CD4-positive, alpha-beta memory T cell (primary cell): ENCODE data around the gene SEC23IP. TPM values are rescaled to one million over a fixed set of nuclear protein-coding genes. Genes with fewer than 3 reads are reported as not detected.

Experiments
- CTCF ChIA-PET: fragments of 350-600 bp; sonication (Branson Sonifier 250); formaldehyde crosslinking; loops from one replicate; lab custom pipeline; 2021; ENCODE audit warnings: inconsistent platforms; ENCODE audit not compliant: partially characterized antibody; lab: Charles Lee
- POLR2A ChIA-PET: fragments of 350-600 bp; sonication (Branson Sonifier 250); formaldehyde crosslinking; loops from one replicate; lab custom pipeline; 2021; ENCODE audit not compliant: partially characterized antibody; lab: Charles Lee
- DNase-seq, 5 donors: peaks; one replicate each; pipeline versions ENCODE4 v3.0.0 to v3.0.0-alpha.2; 2020 to 2022; ENCODE audit warnings: mixed read lengths in 1 of 5
- H3K27ac ChIP-seq: one replicate; pipeline ENCODE4 v1.7.0; 2013; ENCODE audit warnings: low read depth, low read length
- H3K27me3 ChIP-seq: 2 replicates; pipeline ENCODE4 v1.7.0; 2013; ENCODE audit warnings: mild to moderate bottlenecking, low read length, moderate library complexity; ENCODE audit not compliant: insufficient read depth
- H3K36me3 ChIP-seq: 2 replicates; pipeline ENCODE4 v1.7.0; 2013; ENCODE audit warnings: mild to moderate bottlenecking, low read length, moderate library complexity; ENCODE audit not compliant: insufficient read depth
- H3K4me1 ChIP-seq: 2 replicates; pipeline ENCODE4 v1.7.0; 2013; ENCODE audit warnings: mild to moderate bottlenecking, low read length, moderate library complexity; ENCODE audit not compliant: insufficient read depth
- H3K4me3 ChIP-seq, 2 donors: one replicate each; pipeline ENCODE4 v1.7.0; 2013; ENCODE audit warnings: low read length in 2 of 2, mild to moderate bottlenecking in 1 of 2
- H3K9me3 ChIP-seq, 2 donors: one replicate each; pipeline ENCODE4 v1.7.0; 2013; ENCODE audit warnings: low read length in 2 of 2, control low read depth in 1 of 2; ENCODE audit not compliant: control insufficient read depth in 1 of 2
- H3K27ac Mint-ChIP-seq, 7 donors: one replicate each; pipeline ENCODE4 v1.8.0; 2020 to 2021; ENCODE audit warnings: mixed read lengths in 7 of 7, mild to moderate bottlenecking in 6 of 7, inconsistent platforms in 3 of 7, moderate library complexity in 3 of 7
- H3K27me3 Mint-ChIP-seq, 2 donors: one replicate each; pipeline ENCODE4 v1.8.0; 2020 to 2021; ENCODE audit warnings: mixed read lengths in 2 of 2
- H3K36me3 Mint-ChIP-seq, 2 donors: one replicate each; pipeline ENCODE4 v1.8.0; 2020 to 2021; ENCODE audit warnings: mixed read lengths in 2 of 2, inconsistent platforms in 1 of 2, mild to moderate bottlenecking in 1 of 2
- H3K4me1 Mint-ChIP-seq, 4 donors: one replicate each; pipeline ENCODE4 v1.8.0; 2020 to 2021; ENCODE audit warnings: mixed read lengths in 4 of 4, mild to moderate bottlenecking in 1 of 4
- H3K4me3 Mint-ChIP-seq, 8 donors: one replicate each; pipeline ENCODE4 v1.8.0; 2020 to 2021; ENCODE audit warnings: mixed read lengths in 8 of 8, mild to moderate bottlenecking in 7 of 8, moderate library complexity in 6 of 8, inconsistent platforms in 3 of 8
- H3K9me3 Mint-ChIP-seq, 8 donors: one replicate each; pipeline ENCODE4 v1.8.0; 2020 to 2021; ENCODE audit warnings: mixed read lengths in 8 of 8, mild to moderate bottlenecking in 5 of 8, inconsistent platforms in 3 of 8, moderate library complexity in 1 of 8
- intact Hi-C: fragments of 100-400 bp; cut with micrococcal nuclease; formaldehyde crosslinking; loops from one replicate; pipeline ENCODE4 v1.15.1; 2023
- polyA plus RNA-seq, 2 donors: library from polyadenylated mRNA; unstranded; fragments of 300-500 nt; fragmentation: Illumina TruSeq; gene quantifications; one replicate each; pipeline ENCODE4 v1.2.3, GENCODE V29; 2021
- total RNA-seq, 2 experiments: library from RNA; stranded (reverse); gene quantifications; one replicate each; pipeline ENCODE4 v1.2.3, GENCODE V29; 2021

The SEC23IP gene
- total and polyA plus RNA-seq, 4 experiments from 2014 or later = 51.6 to 70.0 (median 63.8) TPM

DNA sequence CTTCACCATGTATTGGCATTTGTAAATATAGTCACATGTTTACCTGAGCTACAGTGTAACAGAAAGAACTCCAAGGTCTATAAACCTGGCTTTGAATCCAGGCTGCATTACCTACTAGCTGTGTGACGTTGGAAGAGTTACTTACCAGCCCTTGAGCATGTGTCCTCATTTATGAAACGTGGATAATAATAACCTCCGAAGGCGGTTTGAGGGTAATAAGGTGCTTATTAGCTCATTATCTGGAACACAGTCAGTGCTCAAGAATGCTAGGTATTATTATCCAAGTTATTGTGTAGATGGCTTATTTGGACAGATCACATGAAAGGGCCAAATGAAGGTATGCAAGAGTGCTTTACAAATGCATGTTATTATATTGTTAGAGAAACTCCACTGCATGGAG, 64.9 kb downstream of the SEC23IP start:
- H3K4me3 ChIP-seq = no peak overlapping the region
- POLR2A ChIA-PET = no interaction called here
- H3K36me3 ChIP-seq = no peaks in the 10 kb centered on the region
- Mint-ChIP-seq H3K36me3 (peaks cover 0 to 3% of the 10 kb centered on the region in 2 donors), H3K4me3 (no peak overlapping the region), H3K4me1 (peaks cover 0 to 2% (median 0%) of the 10 kb centered on the region in 4 donors), H3K9me3 (no peaks in the 10 kb centered on the region), H3K27ac (no peak overlapping the region), H3K27me3 (peaks cover 1 to 2% of the 10 kb centered on the region in 2 donors)
- no peaks in the 10 kb centered on the region for H3K9me3 ChIP-seq
- no peak overlapping the region for H3K27ac ChIP-seq
- CTCF ChIA-PET = no interaction called here
- intact Hi-C loops = no loop called here
- H3K27me3 ChIP-seq = no peaks in the 10 kb centered on the region
- H3K4me1 ChIP-seq = no peaks in the 10 kb centered on the region
- no peak for DNase-seq

DNA sequence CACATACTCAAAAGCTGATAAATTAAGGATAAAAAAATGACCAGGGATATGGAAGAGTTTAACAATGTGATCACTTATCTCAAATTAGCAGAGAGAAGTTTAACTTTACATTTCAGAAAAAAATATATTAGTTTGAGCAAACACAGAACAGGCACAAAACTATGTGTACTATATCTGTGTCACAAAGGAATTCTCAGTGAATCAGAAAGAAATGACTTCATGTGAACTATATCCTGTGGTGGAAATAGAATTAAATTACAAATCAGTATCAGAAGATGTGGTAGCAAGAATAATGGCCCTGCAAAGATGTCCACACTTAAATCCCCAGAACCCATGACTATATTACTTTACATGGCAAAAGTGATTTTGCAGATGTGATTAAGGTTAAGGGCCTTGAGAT, 70.3 kb downstream of the SEC23IP start:
- intact Hi-C loops = no loop called here
- H3K4me1 Mint-ChIP-seq = no peaks in the 10 kb centered on the region
- H3K4me3 Mint-ChIP-seq = no peak overlapping the region
- H3K27ac Mint-ChIP-seq = no peak overlapping the region
- H3K36me3 Mint-ChIP-seq = no peaks in the 10 kb centered on the region
- DNase-seq = no peak
- peaks cover 6% of the 10 kb centered on the region in 2 donors for H3K27me3 Mint-ChIP-seq
- H3K9me3 Mint-ChIP-seq = peaks cover 5 to 18% (median 15%) of the 10 kb centered on the region in 8 donors
- Histone ChIP-seq H3K36me3 (no peaks in the 10 kb centered on the region), H3K4me1 (no peaks in the 10 kb centered on the region), H3K9me3 (peaks cover 0 to 8% of the 10 kb centered on the region in 2 donors), H3K27ac (no peak overlapping the region), H3K27me3 (no peaks in the 10 kb centered on the region), H3K4me3 (no peak overlapping the region)
- CTCF ChIA-PET = no interaction called here
- POLR2A ChIA-PET = no interaction called here

DNA sequence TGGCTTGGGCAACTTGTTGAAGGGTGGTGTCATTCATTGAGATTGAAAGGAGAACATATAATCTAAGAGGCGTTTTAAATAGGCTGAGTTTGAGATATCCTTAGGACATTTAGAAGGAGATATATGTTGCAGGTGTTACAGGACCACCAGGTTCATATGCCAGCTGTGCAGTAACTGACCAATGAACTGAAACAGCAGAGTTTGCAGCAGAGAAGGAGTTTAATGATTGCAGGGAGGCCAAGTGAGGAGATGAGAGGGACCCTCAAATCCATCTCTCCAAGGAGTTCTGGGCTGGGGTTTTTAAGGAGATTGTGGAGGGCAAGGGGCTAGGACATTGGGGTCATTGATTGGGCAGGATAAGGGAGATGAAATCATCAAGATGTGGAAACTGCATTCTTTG, 74.5 kb downstream of the SEC23IP start:
- no peak overlapping the region for H3K27ac ChIP-seq
- no peak for DNase-seq
- peaks cover 0 to 8% of the 10 kb centered on the region in 2 donors for H3K9me3 ChIP-seq
- CTCF ChIA-PET = no interaction called here
- H3K9me3 Mint-ChIP-seq = peaks cover 5 to 24% (median 17%) of the 10 kb centered on the region in 8 donors
- no peaks in the 10 kb centered on the region for H3K4me1 ChIP-seq
- H3K36me3 Mint-ChIP-seq = no peaks in the 10 kb centered on the region
- H3K4me3 ChIP-seq = no peak overlapping the region
- no peaks in the 10 kb centered on the region for H3K27me3 ChIP-seq
- H3K27ac Mint-ChIP-seq = no peak overlapping the region
- H3K36me3 ChIP-seq = no peaks in the 10 kb centered on the region
- POLR2A ChIA-PET = interaction anchor here (0.6 kb wide), 1 partner anchor 936 kb away, joined by 3 read pairs; no protein-coding TSS in a partner anchor
- H3K4me3 Mint-ChIP-seq = no peak overlapping the region
- H3K27me3 Mint-ChIP-seq = peaks cover 11 to 12% of the 10 kb centered on the region in 2 donors
- intact Hi-C loops = no loop called here
- no peaks in the 10 kb centered on the region for H3K4me1 Mint-ChIP-seq

DNA sequence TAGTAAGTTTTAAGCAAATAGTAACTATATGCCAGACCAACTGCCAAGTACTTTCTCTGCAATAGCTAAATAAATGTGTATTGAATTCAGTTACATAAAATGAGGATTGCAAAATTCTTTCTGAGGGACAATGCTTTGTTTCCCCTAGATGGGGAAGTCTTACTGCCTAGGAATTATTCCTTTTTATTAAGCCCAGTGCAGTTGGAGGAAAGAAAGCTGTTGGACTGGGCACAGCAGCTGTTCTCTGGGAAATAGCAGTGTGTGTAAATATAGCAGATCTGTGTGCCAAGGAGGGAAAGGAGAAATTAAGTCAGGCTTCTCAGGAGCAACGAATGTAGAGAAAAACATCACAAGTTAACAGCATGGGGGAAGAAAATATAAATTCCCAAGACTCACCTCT, 77.1 kb downstream of the SEC23IP start:
- H3K36me3 Mint-ChIP-seq = no peaks in the 10 kb centered on the region
- CTCF ChIA-PET = no interaction called here

DNA sequence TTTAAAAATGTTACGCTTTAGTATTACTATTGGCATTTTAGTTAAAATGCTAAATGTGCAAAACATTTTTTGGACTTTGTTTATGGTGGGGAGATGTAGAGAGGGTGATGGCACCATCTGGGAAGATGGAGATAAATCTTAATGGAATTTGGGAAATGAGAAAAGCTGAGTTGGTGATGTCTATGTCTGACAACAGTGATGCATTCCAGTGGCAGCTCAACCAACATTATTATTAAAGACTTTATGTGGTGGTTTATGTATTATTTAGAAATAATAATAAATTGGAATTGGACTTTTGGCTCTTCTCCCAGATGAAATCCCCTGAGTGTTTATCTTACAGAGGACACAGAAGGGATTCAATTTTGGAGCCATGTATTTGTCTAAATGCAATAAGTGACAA, 77.6 kb downstream of the SEC23IP start:
- CTCF ChIA-PET = no interaction called here
- peaks cover 5 to 24% (median 17%) of the 10 kb centered on the region in 8 donors for H3K9me3 Mint-ChIP-seq
- intact Hi-C loops = no loop called here
- H3K27ac Mint-ChIP-seq = no peak overlapping the region
- peaks cover 13 to 18% of the 10 kb centered on the region in 2 donors for H3K27me3 Mint-ChIP-seq
- no peaks in the 10 kb centered on the region for H3K4me1 Mint-ChIP-seq
- no peak overlapping the region for H3K4me3 Mint-ChIP-seq
- Histone ChIP-seq H3K4me1 (no peaks in the 10 kb centered on the region), H3K9me3 (peaks cover 0 to 8% of the 10 kb centered on the region in 2 donors), H3K36me3 (no peaks in the 10 kb centered on the region), H3K27me3 (no peaks in the 10 kb centered on the region), H3K27ac (no peak overlapping the region), H3K4me3 (no peak overlapping the region)
- DNase-seq = no peak
- POLR2A ChIA-PET = no interaction called here
- H3K36me3 Mint-ChIP-seq = no peaks in the 10 kb centered on the region

More for the DNA sequence above, 77.1 kb downstream of the SEC23IP start:
- Histone ChIP-seq H3K36me3 (no peaks in the 10 kb centered on the region), H3K4me3 (no peak overlapping the region), H3K27me3 (no peaks in the 10 kb centered on the region), H3K9me3 (peaks cover 0 to 8% of the 10 kb centered on the region in 2 donors), H3K4me1 (no peaks in the 10 kb centered on the region), H3K27ac (no peak overlapping the region)
- H3K9me3 Mint-ChIP-seq = peaks cover 5 to 24% (median 17%) of the 10 kb centered on the region in 8 donors
- DNase-seq = no peak
- peaks cover 13 to 15% of the 10 kb centered on the region in 2 donors for H3K27me3 Mint-ChIP-seq
- no peak overlapping the region for H3K4me3 Mint-ChIP-seq
- intact Hi-C loops = no loop called here
- H3K27ac Mint-ChIP-seq = no peak overlapping the region
- H3K4me1 Mint-ChIP-seq = no peaks in the 10 kb centered on the region
- POLR2A ChIA-PET = no interaction called here

DNA sequence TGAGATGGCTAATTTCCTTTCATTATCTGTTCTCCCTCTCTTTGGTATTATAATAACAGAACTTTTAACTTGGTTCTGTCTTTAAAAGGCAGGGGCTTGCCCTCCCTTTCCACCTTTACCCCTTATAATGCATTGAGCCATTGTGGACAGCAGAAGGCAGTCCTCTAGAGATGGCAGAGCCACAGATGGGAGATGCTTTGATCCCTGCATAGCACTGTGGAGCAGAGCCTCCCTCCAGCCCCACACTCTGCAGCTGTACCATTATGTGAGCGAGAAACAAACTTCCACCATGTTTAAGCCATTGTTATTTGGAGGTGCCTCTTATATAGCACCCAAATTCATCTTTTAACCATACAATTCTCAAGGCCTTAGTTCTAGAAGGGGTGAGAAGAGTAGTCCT, 78.4 kb downstream of the SEC23IP start:
- H3K27me3 Mint-ChIP-seq = peaks cover 13 to 19% of the 10 kb centered on the region in 2 donors
- no peak overlapping the region for H3K4me3 Mint-ChIP-seq
- H3K4me3 ChIP-seq = no peak overlapping the region
- H3K27me3 ChIP-seq = no peaks in the 10 kb centered on the region
- no peak overlapping the region for H3K27ac Mint-ChIP-seq
- H3K36me3 Mint-ChIP-seq = no peaks in the 10 kb centered on the region
- H3K4me1 ChIP-seq = no peaks in the 10 kb centered on the region
- H3K4me1 Mint-ChIP-seq = no peaks in the 10 kb centered on the region
- CTCF ChIA-PET = no interaction called here
- peaks cover 5 to 24% (median 17%) of the 10 kb centered on the region in 8 donors for H3K9me3 Mint-ChIP-seq
- peaks cover 0 to 8% of the 10 kb centered on the region in 2 donors for H3K9me3 ChIP-seq
- no peaks in the 10 kb centered on the region for H3K36me3 ChIP-seq
- no peak for DNase-seq
- intact Hi-C loops = no loop called here
- H3K27ac ChIP-seq = no peak overlapping the region
- POLR2A ChIA-PET = no interaction called here

DNA sequence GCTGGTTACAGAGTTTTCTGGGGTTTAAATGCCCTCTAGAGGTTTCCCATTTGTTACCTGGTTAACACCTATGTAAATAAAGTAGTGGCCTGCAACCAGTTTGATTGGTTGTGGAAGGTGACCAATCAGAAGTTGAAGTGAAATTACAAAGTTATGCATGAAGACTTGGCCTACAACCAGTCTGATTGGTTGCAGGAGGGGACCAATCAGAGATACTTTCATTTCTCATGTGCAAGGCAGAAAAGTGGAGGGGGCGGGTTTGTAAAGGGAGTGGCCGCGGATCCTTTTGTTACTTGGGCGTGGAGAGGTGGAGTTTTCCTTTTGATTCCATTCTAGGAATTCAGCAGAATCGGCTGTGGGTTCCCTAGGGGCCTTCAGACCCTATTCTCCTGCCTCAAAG, 80.8 kb downstream of the SEC23IP start:
- Histone ChIP-seq H3K4me1 (no peaks in the 10 kb centered on the region), H3K4me3 (no peak overlapping the region), H3K9me3 (no peaks in the 10 kb centered on the region), H3K27me3 (no peaks in the 10 kb centered on the region), H3K27ac (no peak overlapping the region), H3K36me3 (no peaks in the 10 kb centered on the region)
- Mint-ChIP-seq H3K36me3 (no peaks in the 10 kb centered on the region), H3K27ac (no peak overlapping the region), H3K27me3 (peaks cover 11 to 21% of the 10 kb centered on the region in 2 donors), H3K9me3 (peaks cover 0 to 4% (median 0%) of the 10 kb centered on the region in 8 donors), H3K4me3 (no peak overlapping the region), H3K4me1 (no peaks in the 10 kb centered on the region)
- CTCF ChIA-PET = no interaction called here
- DNase-seq = no peak
- intact Hi-C loops = no loop called here
- POLR2A ChIA-PET = no interaction called here

DNA sequence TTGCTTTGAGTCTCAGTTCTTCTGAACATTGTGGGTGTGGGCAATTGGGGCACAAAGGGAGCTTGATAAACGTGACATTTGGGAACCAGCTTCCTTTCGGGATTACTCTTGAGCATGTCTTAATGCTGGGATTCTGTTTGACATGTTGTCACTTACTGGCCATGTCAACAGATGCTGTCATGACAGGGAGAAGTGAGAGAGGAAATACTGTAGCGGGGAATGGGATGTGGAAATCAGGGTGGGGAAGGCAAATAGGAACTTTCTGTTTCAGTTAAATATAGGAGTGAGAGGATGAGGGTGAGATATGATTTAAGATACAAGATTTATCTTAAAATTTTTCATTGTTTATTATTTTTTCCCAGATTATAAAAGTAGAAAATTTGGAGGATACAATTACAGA, 83.9 kb downstream of the SEC23IP start:
- Mint-ChIP-seq H3K27ac (no peak overlapping the region), H3K4me3 (no peak overlapping the region), H3K4me1 (no peaks in the 10 kb centered on the region), H3K36me3 (no peaks in the 10 kb centered on the region), H3K27me3 (peaks cover 10 to 14% of the 10 kb centered on the region in 2 donors), H3K9me3 (no peaks in the 10 kb centered on the region)
- H3K4me1 ChIP-seq = no peaks in the 10 kb centered on the region
- intact Hi-C loops = no loop called here
- H3K27ac ChIP-seq = no peak overlapping the region
- no peak for DNase-seq
- ChIA-PET POLR2A (no interaction called here), CTCF (no interaction called here)
- H3K36me3 ChIP-seq = no peaks in the 10 kb centered on the region
- no peaks in the 10 kb centered on the region for H3K27me3 ChIP-seq
- no peaks in the 10 kb centered on the region for H3K9me3 ChIP-seq
- H3K4me3 ChIP-seq = no peak overlapping the region
